ENCODE measurements around the gene AGPAT2.

DNA sequence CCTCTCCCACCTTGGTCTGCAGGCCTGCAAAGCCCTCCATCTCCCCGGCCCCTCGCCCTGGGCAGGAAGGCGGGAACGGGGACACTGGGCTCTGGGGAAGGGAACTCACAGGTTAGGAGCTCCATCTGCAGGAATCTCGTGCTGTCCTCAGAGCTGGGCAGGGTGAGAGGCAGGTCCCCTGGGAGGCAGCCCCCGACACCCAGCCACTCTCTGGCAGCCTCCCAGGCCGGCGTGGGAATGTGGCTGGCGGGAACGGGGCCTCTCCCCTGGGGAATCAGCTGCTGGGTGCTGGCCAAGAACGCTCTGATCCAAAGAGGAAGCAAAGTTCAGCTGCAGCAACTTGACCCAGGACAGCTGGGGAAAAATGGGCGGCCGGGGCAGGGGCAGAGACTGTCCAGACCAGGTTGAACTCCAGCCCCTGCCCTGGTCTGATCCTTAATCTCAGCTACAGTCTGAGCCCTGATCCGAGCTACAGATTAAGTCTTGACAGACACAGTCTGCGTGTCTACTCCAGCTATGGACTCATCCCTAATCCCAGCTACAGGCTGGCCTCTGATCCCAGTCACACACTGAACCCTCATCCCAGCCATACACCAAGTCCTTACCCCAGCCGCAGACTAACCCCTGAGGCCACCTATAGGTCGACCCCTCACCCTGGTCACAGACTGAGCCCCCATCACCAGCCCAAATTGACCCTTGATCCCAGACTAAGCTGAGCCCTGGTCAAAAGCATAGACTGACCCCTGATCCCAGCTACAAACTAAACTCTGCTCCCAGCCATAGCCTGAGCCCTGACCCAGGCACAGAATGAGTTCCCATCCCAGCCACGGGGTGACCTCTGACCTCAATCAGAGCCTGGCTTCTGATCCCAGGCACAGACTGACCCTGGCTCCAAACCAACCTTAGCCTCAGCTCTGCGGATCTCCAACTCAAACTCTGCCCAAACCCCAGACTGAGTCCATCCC is 61.9 kb downstream of the AGPAT2 start:
- TF ChIP-seq, protein P1, sequence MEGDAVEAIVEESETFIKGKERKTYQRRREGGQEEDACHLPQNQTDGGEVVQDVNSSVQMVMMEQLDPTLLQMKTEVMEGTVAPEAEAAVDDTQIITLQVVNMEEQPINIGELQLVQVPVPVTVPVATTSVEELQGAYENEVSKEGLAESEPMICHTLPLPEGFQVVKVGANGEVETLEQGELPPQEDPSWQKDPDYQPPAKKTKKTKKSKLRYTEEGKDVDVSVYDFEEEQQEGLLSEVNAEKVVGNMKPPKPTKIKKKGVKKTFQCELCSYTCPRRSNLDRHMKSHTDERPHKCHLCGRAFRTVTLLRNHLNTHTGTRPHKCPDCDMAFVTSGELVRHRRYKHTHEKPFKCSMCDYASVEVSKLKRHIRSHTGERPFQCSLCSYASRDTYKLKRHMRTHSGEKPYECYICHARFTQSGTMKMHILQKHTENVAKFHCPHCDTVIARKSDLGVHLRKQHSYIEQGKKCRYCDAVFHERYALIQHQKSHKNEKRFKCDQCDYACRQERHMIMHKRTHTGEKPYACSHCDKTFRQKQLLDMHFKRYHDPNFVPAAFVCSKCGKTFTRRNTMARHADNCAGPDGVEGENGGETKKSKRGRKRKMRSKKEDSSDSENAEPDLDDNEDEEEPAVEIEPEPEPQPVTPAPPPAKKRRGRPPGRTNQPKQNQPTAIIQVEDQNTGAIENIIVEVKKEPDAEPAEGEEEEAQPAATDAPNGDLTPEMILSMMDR (IDR thresholded peaks at IDR 0.05 in 4 of 5, conservative IDR thresholded peaks at IDR 0.05 in 1 of 5) = peak in 3 of 5 experiments; percentile 36 to 50 (median 41)
- TF ChIP-seq POLR2A (IDR thresholded peaks at IDR 0.05) = no peak
